GM13976 (cell line): Measurements from ENCODE around the gene TRIM68.

ENCODE experiments used
- DNase-seq: peaks from one replicate; pipeline ENCODE4 v3.0.0; 2012; ENCODE audit warnings: low spot score
- in situ Hi-C: fragments of 300-500 bp; cut with MboI; formaldehyde crosslinking; loops from one replicate; pipeline ENCODE4 v1.12.0; 2022; ENCODE audit warnings: low sequenced_read_pairs, mixed read lengths, inconsistent platforms; ENCODE audit not compliant: unreplicated experiment
- TF ChIP-seq, protein P1 (sequence below): IDR thresholded peaks from 2 replicates; pipeline ENCODE4 v1.5.1; 2012; ENCODE audit warnings: borderline replicate concordance, mild to moderate bottlenecking; ENCODE audit not compliant: insufficient read depth; ENCODE audit errors: extremely low read depth, missing control alignments, control extremely low read depth

The TRIM68 gene

DNA sequence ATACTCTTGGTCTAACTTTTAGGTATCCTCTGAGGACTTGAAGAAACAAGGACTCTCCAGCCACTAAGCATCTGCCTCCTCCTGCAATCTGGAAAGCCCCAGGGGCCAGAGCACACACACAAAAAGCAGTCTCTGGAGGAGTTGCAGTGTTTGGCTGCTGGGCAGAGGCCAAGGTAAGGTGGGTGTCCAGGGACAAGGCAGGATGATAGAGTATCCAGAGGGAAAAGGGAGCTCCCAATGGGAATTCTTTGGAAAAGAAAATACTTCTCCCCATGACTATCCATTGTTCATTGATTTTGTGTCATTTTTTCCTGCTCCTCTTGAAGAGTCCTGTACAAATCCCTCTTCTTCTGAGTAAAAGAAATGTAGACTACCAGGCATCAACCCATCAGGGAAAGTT lies 26.6 kb downstream of the TRIM68 start, which contains the start of gene OR52I2:
TSS of gene OR52I2 (plus strand) at position 301 of the 400 bp plus-strand sequence.
- TF ChIP-seq, protein P1, sequence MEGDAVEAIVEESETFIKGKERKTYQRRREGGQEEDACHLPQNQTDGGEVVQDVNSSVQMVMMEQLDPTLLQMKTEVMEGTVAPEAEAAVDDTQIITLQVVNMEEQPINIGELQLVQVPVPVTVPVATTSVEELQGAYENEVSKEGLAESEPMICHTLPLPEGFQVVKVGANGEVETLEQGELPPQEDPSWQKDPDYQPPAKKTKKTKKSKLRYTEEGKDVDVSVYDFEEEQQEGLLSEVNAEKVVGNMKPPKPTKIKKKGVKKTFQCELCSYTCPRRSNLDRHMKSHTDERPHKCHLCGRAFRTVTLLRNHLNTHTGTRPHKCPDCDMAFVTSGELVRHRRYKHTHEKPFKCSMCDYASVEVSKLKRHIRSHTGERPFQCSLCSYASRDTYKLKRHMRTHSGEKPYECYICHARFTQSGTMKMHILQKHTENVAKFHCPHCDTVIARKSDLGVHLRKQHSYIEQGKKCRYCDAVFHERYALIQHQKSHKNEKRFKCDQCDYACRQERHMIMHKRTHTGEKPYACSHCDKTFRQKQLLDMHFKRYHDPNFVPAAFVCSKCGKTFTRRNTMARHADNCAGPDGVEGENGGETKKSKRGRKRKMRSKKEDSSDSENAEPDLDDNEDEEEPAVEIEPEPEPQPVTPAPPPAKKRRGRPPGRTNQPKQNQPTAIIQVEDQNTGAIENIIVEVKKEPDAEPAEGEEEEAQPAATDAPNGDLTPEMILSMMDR, result no peak

GRCh38 chr11:4580124-4580523 lies 27.9 kb downstream of the TRIM68 start:
- DNase-seq, result no peak
- in situ Hi-C loops, result no loop called here
- TF ChIP-seq, protein P1, result no peak

More for the DNA sequence above, 26.6 kb downstream of the TRIM68 start, which contains the start of gene OR52I2:
- in situ Hi-C loops, result no loop called here
- DNase-seq, result no peak

- TF ChIP-seq, protein P1, result no peak
- no peak for DNase-seq
- in situ Hi-C loops, result no loop called here
These were observed 29.4 kb downstream of the TRIM68 start for GRCh38 chr11:4578624-4579023.

- TF ChIP-seq, protein P1, result no peak
- DNase-seq, result no peak
- in situ Hi-C loops, result no loop called here
These were observed 30.3 kb downstream of the TRIM68 start for GRCh38 chr11:4577761-4578160.

GRCh38 chr11:4576880-4577279 lies 31.2 kb downstream of the TRIM68 start:
- in situ Hi-C loops, result no loop called here
- TF ChIP-seq, protein P1, result no peak
- no peak for DNase-seq

DNA sequence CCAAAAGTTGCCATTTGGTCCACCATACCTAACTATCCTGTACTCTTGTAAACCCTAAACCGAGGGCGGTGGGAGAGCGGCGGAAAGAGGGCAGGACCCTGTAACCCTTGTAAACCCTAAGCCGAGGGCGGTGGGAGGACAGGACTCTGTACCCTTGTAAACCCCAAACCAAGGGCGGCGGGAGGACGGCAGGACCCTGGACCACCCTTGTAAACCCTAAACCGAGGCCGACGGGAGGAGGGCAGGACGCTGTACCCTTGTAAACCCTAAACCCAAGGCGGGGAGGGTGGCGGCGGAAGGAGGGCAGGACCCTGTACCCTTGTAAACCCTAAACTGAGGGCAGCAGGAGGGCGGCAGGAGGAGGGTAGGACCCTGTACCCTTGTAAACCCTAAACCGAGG lies 39.0 kb downstream of the TRIM68 start:
- in situ Hi-C loops, result no loop called here
- DNase-seq, result no peak
- TF ChIP-seq, protein P1, result no peak

- TF ChIP-seq, protein P1, result no peak
- in situ Hi-C loops, result no loop called here
- no peak for DNase-seq
These were observed 42.7 kb downstream of the TRIM68 start for GRCh38 chr11:4565371-4565770.
